ENCODE measurements around the gene ZC3H4.

Gene ZC3H4

GRCh38 chr19:47018923-47019322 is 94.7 kb downstream of the ZC3H4 start:
- DNase-seq: no peak

All from T-helper 9 cell (primary cell).